Endothelial cell of umbilical vein (primary cell): ENCODE data around the gene DMD.

Experiments used
- EZH2 ChIP-seq: IDR thresholded peaks from 2 replicates; pipeline ENCODE4 v1.6.1; 2012; ENCODE audit warnings: borderline replicate concordance, low read depth, mild to moderate bottlenecking, moderate library complexity, low read length, inconsistent platforms; ENCODE audit not compliant: severe bottlenecking
- JUN ChIP-seq: IDR thresholded peaks from 2 replicates; pipeline ENCODE4 v1.6.1; 2011; ENCODE audit warnings: borderline replicate concordance, low read depth; ENCODE audit not compliant: insufficient read length, insufficient read depth
- POLR2A ChIP-seq: IDR thresholded peaks from 2 replicates; pipeline ENCODE4 v1.6.1; 2012; ENCODE audit warnings: low read depth, mild to moderate bottlenecking, control low read depth, low read length
- POLR2AphosphoS5 ChIP-seq: IDR thresholded peaks from 2 replicates; pipeline ENCODE4 v1.6.1; 2012; ENCODE audit warnings: low read depth, mild to moderate bottlenecking, control low read depth, low read length, moderate library complexity; ENCODE audit not compliant: insufficient read depth
- TF ChIP-seq, protein P1 (sequence below), 2 donors: IDR thresholded peaks; 1 replicate in 1 of 2; 2 replicates in 1 of 2; pipeline ENCODE4 v1.5.1; 2011; ENCODE audit warnings: low read length in 2 of 2, mild to moderate bottlenecking in 2 of 2, moderate library complexity in 2 of 2, control low read depth in 1 of 2, inconsistent platforms in 1 of 2, low read depth in 1 of 2; ENCODE audit not compliant: insufficient read depth in 1 of 2; ENCODE audit errors: extremely low read depth in 1 of 2
- TF ChIP-seq, protein P2 (sequence below): IDR thresholded peaks from 2 replicates; pipeline ENCODE4 v1.6.1; 2011; ENCODE audit not compliant: insufficient read depth, insufficient read length

GRCh38 chrX:32514986-32515385 is 696.4 kb downstream of the DMD start:
- TF ChIP-seq, protein P1, sequence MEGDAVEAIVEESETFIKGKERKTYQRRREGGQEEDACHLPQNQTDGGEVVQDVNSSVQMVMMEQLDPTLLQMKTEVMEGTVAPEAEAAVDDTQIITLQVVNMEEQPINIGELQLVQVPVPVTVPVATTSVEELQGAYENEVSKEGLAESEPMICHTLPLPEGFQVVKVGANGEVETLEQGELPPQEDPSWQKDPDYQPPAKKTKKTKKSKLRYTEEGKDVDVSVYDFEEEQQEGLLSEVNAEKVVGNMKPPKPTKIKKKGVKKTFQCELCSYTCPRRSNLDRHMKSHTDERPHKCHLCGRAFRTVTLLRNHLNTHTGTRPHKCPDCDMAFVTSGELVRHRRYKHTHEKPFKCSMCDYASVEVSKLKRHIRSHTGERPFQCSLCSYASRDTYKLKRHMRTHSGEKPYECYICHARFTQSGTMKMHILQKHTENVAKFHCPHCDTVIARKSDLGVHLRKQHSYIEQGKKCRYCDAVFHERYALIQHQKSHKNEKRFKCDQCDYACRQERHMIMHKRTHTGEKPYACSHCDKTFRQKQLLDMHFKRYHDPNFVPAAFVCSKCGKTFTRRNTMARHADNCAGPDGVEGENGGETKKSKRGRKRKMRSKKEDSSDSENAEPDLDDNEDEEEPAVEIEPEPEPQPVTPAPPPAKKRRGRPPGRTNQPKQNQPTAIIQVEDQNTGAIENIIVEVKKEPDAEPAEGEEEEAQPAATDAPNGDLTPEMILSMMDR (IDR thresholded peaks at IDR 0.05; ENCODE audit: extremely low read depth in 1 of 2, insufficient read depth in 1 of 2, low read depth in 1 of 2, low read length in 2 of 2), result no peak
- no peak for TF ChIP-seq POLR2A
- TF ChIP-seq, protein P2, sequence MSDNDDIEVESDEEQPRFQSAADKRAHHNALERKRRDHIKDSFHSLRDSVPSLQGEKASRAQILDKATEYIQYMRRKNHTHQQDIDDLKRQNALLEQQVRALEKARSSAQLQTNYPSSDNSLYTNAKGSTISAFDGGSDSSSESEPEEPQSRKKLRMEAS, result no peak
- TF ChIP-seq JUN, result no peak
- no peak for TF ChIP-seq POLR2AphosphoS5
- TF ChIP-seq EZH2, result no peak
